HepG2 (cell line): ENCODE results near the gene PSMB9. TPM values are rescaled to one million over a fixed set of nuclear protein-coding genes. Genes with fewer than 3 reads are reported as not detected.

Experiments
- ADNP ChIP-seq: sonication (generic); formaldehyde crosslinking; IDR thresholded peaks from 2 replicates; pipeline ENCODE4 v1.4.0; 2020; ENCODE audit warnings: missing genetic modification reagents
- ATAD3A ChIP-seq: sonication (generic); formaldehyde crosslinking; IDR thresholded peaks from 2 replicates; pipeline ENCODE4 v1.4.0; 2020; ENCODE audit warnings: missing genetic modification reagents
- CHD2 ChIP-seq: IDR thresholded peaks from 2 replicates; pipeline ENCODE4 v1.6.1; 2011; ENCODE audit warnings: low read depth, low read length, improper control_type of control experiment
- HIVEP1 ChIP-seq: sonication (generic); formaldehyde crosslinking; IDR thresholded peaks from 2 replicates; pipeline ENCODE4 v1.4.0; 2020; ENCODE audit warnings: mild to moderate bottlenecking, missing genetic modification reagents
- KAT2B ChIP-seq: fragments of 150-350 bp; IDR thresholded peaks from 2 replicates; pipeline ENCODE4 v1.6.1; 2014; ENCODE audit warnings: low read depth, low read length, borderline replicate concordance
- KDM3A ChIP-seq: IDR thresholded peaks from 2 replicates; pipeline ENCODE4 v1.6.1; 2018; ENCODE audit warnings: low read depth, missing compliant biosample characterization
- KMT2A ChIP-seq: sonication (generic); formaldehyde crosslinking; IDR thresholded peaks from 2 replicates; pipeline ENCODE4 v1.4.0; 2020; ENCODE audit warnings: missing genetic modification reagents
- MEF2D ChIP-seq: sonication (generic); formaldehyde crosslinking; IDR thresholded peaks from 2 replicates; pipeline ENCODE4 v1.5.1; 2020; ENCODE audit warnings: mild to moderate bottlenecking, missing genetic modification reagents
- NR2F2 ChIP-seq: IDR thresholded peaks from 2 replicates; pipeline ENCODE4 v1.6.1; 2012; ENCODE audit warnings: low read depth, inconsistent platforms, borderline replicate concordance
- PPARG ChIP-seq: conservative IDR thresholded peaks from 2 replicates; pipeline ENCODE4 v1.6.1; 2016; ENCODE audit warnings: missing biosample characterization, missing genetic modification reagents
- PRPF4 ChIP-seq: fragments of 200-400 bp; formaldehyde crosslinking; IDR thresholded peaks from 2 replicates; pipeline ENCODE4 v1.6.1; 2016; ENCODE audit warnings: low read length, low read depth; ENCODE audit not compliant: poor library complexity, severe bottlenecking
- RARG ChIP-seq: sonication (generic); formaldehyde crosslinking; IDR thresholded peaks from 2 replicates; pipeline ENCODE4 v1.4.0; 2020; ENCODE audit warnings: low read depth, mild to moderate bottlenecking, missing genetic modification reagents
- SIN3A ChIP-seq: IDR thresholded peaks from 2 replicates; pipeline ENCODE4 v1.6.1; 2011; ENCODE audit warnings: low read depth, mild to moderate bottlenecking, control low read depth, low read length, borderline replicate concordance
- SNAI1 ChIP-seq: sonication (generic); formaldehyde crosslinking; IDR thresholded peaks from 2 replicates; pipeline ENCODE4 v1.5.0; 2020; ENCODE audit warnings: mild to moderate bottlenecking, missing genetic modification reagents, borderline replicate concordance
- TARDBP ChIP-seq: sonication (generic); formaldehyde crosslinking; IDR thresholded peaks from 2 replicates; pipeline ENCODE4 v1.8.0; 2022; ENCODE audit warnings: mild to moderate bottlenecking, missing genetic modification reagents
- TCF7L2 ChIP-seq: IDR thresholded peaks from 2 replicates; pipeline ENCODE4 v1.6.1; 2011; ENCODE audit warnings: mild to moderate bottlenecking, low read depth, low read length, moderate library complexity
- XRCC5 ChIP-seq: fragments of 200-400 bp; formaldehyde crosslinking; optimal IDR thresholded peaks from 2 replicates; pipeline ENCODE3; 2017; ENCODE audit warnings: mild to moderate bottlenecking, low read length
- ZC3H13 ChIP-seq: sonication (generic); formaldehyde crosslinking; IDR thresholded peaks from 2 replicates; pipeline ENCODE4 v1.8.1; 2023; ENCODE audit warnings: mild to moderate bottlenecking, missing genetic modification reagents, moderate library complexity
- ZMYM4 ChIP-seq: sonication (generic); formaldehyde crosslinking; IDR thresholded peaks from 2 replicates; pipeline ENCODE4 v1.8.1; 2023; ENCODE audit warnings: mild to moderate bottlenecking, missing genetic modification reagents
- ZNF337 ChIP-seq: sonication (generic); formaldehyde crosslinking; IDR thresholded peaks from 2 replicates; pipeline ENCODE4 v1.5.1; 2020; ENCODE audit warnings: missing genetic modification reagents, low read depth, mild to moderate bottlenecking, borderline replicate concordance
- ZNF570 ChIP-seq: sonication (generic); formaldehyde crosslinking; IDR thresholded peaks from 2 replicates; pipeline ENCODE4 v1.4.0; 2020; ENCODE audit warnings: mild to moderate bottlenecking, missing genetic modification reagents, borderline replicate concordance
- polyA plus RNA-seq, 8 experiments: library from polyadenylated mRNA; depleted of rRNA in 3 of 8; stranded (reverse) in 7 of 8; unstranded in 1 of 8; fragments of >200 nt; fragmentation: Illumina TruSeq in 4 of 8; extraction: Trizol in 4 of 8; gene quantifications; 2 replicates each; pipeline versions ENCODE4 v1.2.1 to v1.2.3, GENCODE V29; 2011 to 2016; ENCODE audit warnings: low read depth in 4 of 8, missing spikeins in 1 of 8, mixed read lengths in 1 of 8; ENCODE audit not compliant: insufficient read depth in 1 of 8
- total RNA-seq, 5 experiments: library from RNA; depleted of rRNA; stranded (reverse); fragments of >200 nt; fragmentation: Illumina TruSeq; extraction: Trizol; gene quantifications; 2 replicates each; pipeline ENCODE4 v1.2.3, GENCODE V29; 2016; ENCODE audit warnings: low read depth in 1 of 5
- TF ChIP-seq, protein P1 (sequence below): sonication (generic); formaldehyde crosslinking; IDR thresholded peaks from 2 replicates; pipeline ENCODE4 v1.8.0; 2022; ENCODE audit warnings: missing genetic modification reagents, mild to moderate bottlenecking, moderate library complexity, borderline replicate concordance
- TF ChIP-seq, protein P2 (sequence below): sonication (generic); formaldehyde crosslinking; IDR thresholded peaks from 2 replicates; pipeline ENCODE4 v1.5.1; 2020; ENCODE audit warnings: mild to moderate bottlenecking, missing genetic modification reagents, borderline replicate concordance

Gene PSMB9
- total and polyA plus RNA-seq, 2 of the 13 experiments (the other 11 are each of a cell fraction or from before 2014, with no cell fraction given), result 15.6 to 16.0 TPM

DNA sequence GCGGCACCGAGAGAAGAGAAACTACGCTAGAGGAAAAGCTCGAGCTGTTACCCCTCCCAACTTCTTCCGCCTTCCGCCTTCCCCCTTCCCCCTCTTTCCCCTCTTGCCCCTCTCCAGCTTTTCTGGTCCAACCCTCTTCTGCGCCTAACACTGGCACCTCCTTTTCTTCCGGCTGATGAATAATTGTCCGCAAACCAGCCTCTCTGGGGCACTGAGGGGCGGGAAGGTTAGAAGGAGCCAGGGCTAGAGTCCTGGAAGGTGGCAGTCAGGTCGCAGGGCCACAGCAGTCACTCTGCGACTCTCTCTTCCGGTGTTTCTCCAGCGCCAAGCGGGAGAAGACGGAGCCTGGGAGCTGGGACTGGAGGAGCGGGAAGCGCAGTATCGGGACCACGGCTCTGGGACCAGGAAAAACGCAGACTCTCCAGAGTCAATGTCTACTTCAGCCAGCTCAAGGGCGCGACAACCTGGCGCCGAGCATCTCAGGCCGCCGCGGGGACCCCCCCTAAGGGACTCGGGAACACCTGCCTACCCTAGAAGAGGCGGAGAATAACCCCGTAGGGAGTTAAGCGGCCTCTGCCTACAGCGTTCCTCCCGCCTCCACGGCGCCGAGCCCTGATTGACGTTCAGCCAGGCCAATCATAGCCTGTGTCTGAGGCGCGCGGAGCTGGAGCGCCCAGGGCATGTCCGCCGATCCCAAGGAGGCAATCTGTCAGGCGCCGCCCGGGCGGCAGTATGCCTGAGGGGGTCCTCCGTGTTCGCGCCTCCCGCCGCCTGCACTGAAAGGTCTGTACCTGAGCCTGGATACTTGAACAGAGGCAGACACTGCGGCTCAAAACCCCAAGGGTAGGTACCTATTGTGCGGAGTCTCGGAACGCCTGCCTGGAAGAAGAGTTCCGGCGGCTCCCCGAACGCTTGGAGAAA is 40.4 kb downstream of the PSMB9 start (continued):
- TF ChIP-seq, protein P1, sequence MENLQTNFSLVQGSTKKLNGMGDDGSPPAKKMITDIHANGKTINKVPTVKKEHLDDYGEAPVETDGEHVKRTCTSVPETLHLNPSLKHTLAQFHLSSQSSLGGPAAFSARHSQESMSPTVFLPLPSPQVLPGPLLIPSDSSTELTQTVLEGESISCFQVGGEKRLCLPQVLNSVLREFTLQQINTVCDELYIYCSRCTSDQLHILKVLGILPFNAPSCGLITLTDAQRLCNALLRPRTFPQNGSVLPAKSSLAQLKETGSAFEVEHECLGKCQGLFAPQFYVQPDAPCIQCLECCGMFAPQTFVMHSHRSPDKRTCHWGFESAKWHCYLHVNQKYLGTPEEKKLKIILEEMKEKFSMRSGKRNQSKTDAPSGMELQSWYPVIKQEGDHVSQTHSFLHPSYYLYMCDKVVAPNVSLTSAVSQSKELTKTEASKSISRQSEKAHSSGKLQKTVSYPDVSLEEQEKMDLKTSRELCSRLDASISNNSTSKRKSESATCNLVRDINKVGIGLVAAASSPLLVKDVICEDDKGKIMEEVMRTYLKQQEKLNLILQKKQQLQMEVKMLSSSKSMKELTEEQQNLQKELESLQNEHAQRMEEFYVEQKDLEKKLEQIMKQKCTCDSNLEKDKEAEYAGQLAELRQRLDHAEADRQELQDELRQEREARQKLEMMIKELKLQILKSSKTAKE (CRISPR knock-in tag), result peak; percentile 34; the same call in 1 of the 2 replicates
- TF ChIP-seq TCF7L2, result no peak
- no peak; the same call in 1 of the 2 replicates for TF ChIP-seq NR2F2
- TF ChIP-seq CHD2, result no peak
- TF ChIP-seq KDM3A (CRISPR knock-in tag), result peak; percentile 77; the same call in 1 of the 2 replicates
- TF ChIP-seq KAT2B, result no peak
- peak; percentile 41; the same call in 1 of the 2 replicates for TF ChIP-seq TARDBP (CRISPR knock-in tag)
- no peak for TF ChIP-seq ZNF570 (CRISPR knock-in tag)
- no peak for TF ChIP-seq PPARG (CRISPR knock-in tag)
- peak; percentile 31; the same call in 1 of the 2 replicates for TF ChIP-seq MEF2D (CRISPR knock-in tag)
- no peak for TF ChIP-seq XRCC5
- TF ChIP-seq SNAI1, result peak; percentile 60; the same call in 1 of the 2 replicates
- no peak; the same call in 1 of the 2 replicates for TF ChIP-seq HIVEP1
- 0 out of 2 replicates have a peak, but pooled peaks have one; percentile 34 for TF ChIP-seq ZMYM4 (CRISPR knock-in tag)
- TF ChIP-seq, protein P2, sequence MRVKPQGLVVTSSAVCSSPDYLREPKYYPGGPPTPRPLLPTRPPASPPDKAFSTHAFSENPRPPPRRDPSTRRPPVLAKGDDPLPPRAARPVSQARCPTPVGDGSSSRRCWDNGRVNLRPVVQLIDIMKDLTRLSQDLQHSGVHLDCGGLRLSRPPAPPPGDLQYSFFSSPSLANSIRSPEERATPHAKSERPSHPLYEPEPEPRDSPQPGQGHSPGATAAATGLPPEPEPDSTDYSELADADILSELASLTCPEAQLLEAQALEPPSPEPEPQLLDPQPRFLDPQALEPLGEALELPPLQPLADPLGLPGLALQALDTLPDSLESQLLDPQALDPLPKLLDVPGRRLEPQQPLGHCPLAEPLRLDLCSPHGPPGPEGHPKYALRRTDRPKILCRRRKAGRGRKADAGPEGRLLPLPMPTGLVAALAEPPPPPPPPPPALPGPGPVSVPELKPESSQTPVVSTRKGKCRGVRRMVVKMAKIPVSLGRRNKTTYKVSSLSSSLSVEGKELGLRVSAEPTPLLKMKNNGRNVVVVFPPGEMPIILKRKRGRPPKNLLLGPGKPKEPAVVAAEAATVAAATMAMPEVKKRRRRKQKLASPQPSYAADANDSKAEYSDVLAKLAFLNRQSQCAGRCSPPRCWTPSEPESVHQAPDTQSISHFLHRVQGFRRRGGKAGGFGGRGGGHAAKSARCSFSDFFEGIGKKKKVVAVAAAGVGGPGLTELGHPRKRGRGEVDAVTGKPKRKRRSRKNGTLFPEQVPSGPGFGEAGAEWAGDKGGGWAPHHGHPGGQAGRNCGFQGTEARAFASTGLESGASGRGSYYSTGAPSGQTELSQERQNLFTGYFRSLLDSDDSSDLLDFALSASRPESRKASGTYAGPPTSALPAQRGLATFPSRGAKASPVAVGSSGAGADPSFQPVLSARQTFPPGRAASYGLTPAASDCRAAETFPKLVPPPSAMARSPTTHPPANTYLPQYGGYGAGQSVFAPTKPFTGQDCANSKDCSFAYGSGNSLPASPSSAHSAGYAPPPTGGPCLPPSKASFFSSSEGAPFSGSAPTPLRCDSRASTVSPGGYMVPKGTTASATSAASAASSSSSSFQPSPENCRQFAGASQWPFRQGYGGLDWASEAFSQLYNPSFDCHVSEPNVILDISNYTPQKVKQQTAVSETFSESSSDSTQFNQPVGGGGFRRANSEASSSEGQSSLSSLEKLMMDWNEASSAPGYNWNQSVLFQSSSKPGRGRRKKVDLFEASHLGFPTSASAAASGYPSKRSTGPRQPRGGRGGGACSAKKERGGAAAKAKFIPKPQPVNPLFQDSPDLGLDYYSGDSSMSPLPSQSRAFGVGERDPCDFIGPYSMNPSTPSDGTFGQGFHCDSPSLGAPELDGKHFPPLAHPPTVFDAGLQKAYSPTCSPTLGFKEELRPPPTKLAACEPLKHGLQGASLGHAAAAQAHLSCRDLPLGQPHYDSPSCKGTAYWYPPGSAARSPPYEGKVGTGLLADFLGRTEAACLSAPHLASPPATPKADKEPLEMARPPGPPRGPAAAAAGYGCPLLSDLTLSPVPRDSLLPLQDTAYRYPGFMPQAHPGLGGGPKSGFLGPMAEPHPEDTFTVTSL (CRISPR knock-in tag), result no peak
- TF ChIP-seq ATAD3A, result no peak
- TF ChIP-seq SIN3A, result peak; percentile 17; the same call in 1 of the 2 replicates
- TF ChIP-seq KMT2A (CRISPR knock-in tag), result peak; percentile 91; the same call in 1 of the 2 replicates
- no peak for TF ChIP-seq RARG
- TF ChIP-seq ZC3H13 (CRISPR knock-in tag), result peak; percentile 87
- no peak for TF ChIP-seq ADNP (CRISPR knock-in tag)
- TF ChIP-seq ZNF337 (CRISPR knock-in tag), result 0 out of 2 replicates have a peak, but pooled peaks have one; percentile 88
- no peak for TF ChIP-seq PRPF4
